GM12878 (cell line): Measurements from ENCODE around the gene PAPPA. TPM values are rescaled to one million over a fixed set of nuclear protein-coding genes. Genes with fewer than 3 reads are reported as not detected.

Experiments used
- ATAC-seq: fragments of 200-7000 bp; cut with Tn5 transposase; 3 replicates; pipeline ENCODE4 v1.9.1; 2020; ENCODE audit warnings: mild to moderate bottlenecking, moderate library complexity
- BruUV-seq: library from RNA; stranded (reverse); fragments of 400-500 nt; replicated peaks from 2 replicates; lab custom pipeline; 2021; lab: Mats Ljungman, UMichigan
- CTCF ChIA-PET: fragments of 300-600 bp; sonication (Branson Sonifier 250); formaldehyde crosslinking; extraction: SDS; loops from one replicate; lab custom pipeline; 2021; ENCODE audit warnings: inconsistent platforms; lab: Yijun Ruan, JAX
- POLR2A ChIA-PET: fragments of 350-600 bp; formaldehyde crosslinking; extraction: SDS; loops from one replicate; lab custom pipeline; 2021; ENCODE audit warnings: inconsistent platforms; lab: Charles Lee
- RAD21 ChIA-PET: fragments of 300-600 bp; sonication (Branson Sonifier 250); formaldehyde crosslinking; loops from one replicate; lab custom pipeline; 2023; ENCODE audit warnings: antibody characterized with exemption; ENCODE audit not compliant: unreplicated experiment; lab: Charles Lee
- SMC1A ChIA-PET: fragments of 300-600 bp; sonication (Branson Sonifier 250); formaldehyde crosslinking; loops from one replicate; lab custom pipeline; 2023; ENCODE audit not compliant: unreplicated experiment, uncharacterized antibody; lab: Charles Lee
- DNase-seq: peaks from one replicate; pipeline ENCODE4 v3.0.0-alpha.2; 2011; ENCODE audit warnings: low read depth, low spot score
- FAIRE-seq: peaks from 3 replicates; lab custom pipeline; 2011; peaks lifted over from hg19 to GRCh38; lab: Jason Lieb, UNC
- H2AFZ ChIP-seq: 2 replicates; pipeline ENCODE4 v1.6.0; 2011; ENCODE audit warnings: low read depth, low read length, control low read depth; ENCODE audit not compliant: control insufficient read depth
- H3K27ac ChIP-seq: 2 replicates; pipeline ENCODE4 v1.5.1; 2011; ENCODE audit warnings: control low read depth; ENCODE audit not compliant: control insufficient read depth, insufficient read depth
- H3K27me3 ChIP-seq, 2 experiments: replicated peaks in 1 of 2; 2 replicates each; pipeline versions ENCODE4 v1.6.0 to v1.6.1; 2011; ENCODE audit warnings: low read length in 1 of 2; ENCODE audit not compliant: control insufficient read depth in 2 of 2, insufficient read depth in 2 of 2
- H3K36me3 ChIP-seq, 2 experiments: 2 replicates each; pipeline ENCODE4 v1.5.1; 2011; ENCODE audit warnings: low read length in 1 of 2; ENCODE audit not compliant: control insufficient read depth in 2 of 2, insufficient read depth in 2 of 2
- H3K4me1 ChIP-seq: 2 replicates; pipeline ENCODE4 v1.6.1; 2011; ENCODE audit warnings: mild to moderate bottlenecking, low read length, moderate library complexity, mixed read lengths; ENCODE audit not compliant: control insufficient read depth, insufficient read depth
- H3K4me2 ChIP-seq: 2 replicates; pipeline ENCODE4 v1.6.0; 2011; ENCODE audit warnings: control low read depth; ENCODE audit not compliant: control insufficient read depth, insufficient read depth
- H3K4me3 ChIP-seq: fragments of 200-600 bp; sonication (generic); 2 replicates; pipeline ENCODE4 v1.5.1; 2016
- H3K79me2 ChIP-seq: 2 replicates; pipeline ENCODE4 v1.6.0; 2011; ENCODE audit warnings: low read length; ENCODE audit not compliant: control insufficient read depth, insufficient read depth
- H3K9ac ChIP-seq: 2 replicates; pipeline ENCODE4 v1.8.0; 2011; ENCODE audit warnings: low read length, control low read depth, mixed read lengths; ENCODE audit not compliant: control insufficient read depth, insufficient read depth
- H3K9me3 ChIP-seq: replicated peaks from 3 replicates; pipeline ENCODE4 v1.5.1; 2011; ENCODE audit warnings: mild to moderate bottlenecking, low read length; ENCODE audit not compliant: control insufficient read depth, insufficient read depth
- H4K20me1 ChIP-seq: 2 replicates; pipeline ENCODE4 v1.6.0; 2011; ENCODE audit not compliant: control insufficient read depth, insufficient read depth
- BCL3 ChIP-seq: IDR thresholded peaks from 2 replicates; pipeline ENCODE4 v1.6.1; 2011; ENCODE audit warnings: borderline replicate concordance, low read depth, mild to moderate bottlenecking, moderate library complexity, low read length; ENCODE audit not compliant: insufficient read depth, poor library complexity, severe bottlenecking
- BHLHE40 ChIP-seq, 2 experiments: fragments of 450-650 bp in 1 of 2; IDR thresholded peaks; 2 replicates each; pipeline ENCODE4 v1.6.1; 2011 to 2017; ENCODE audit warnings: low read depth in 2 of 2, borderline replicate concordance in 1 of 2, improper control_type of control experiment in 1 of 2, low read length in 1 of 2, mild to moderate bottlenecking in 1 of 2
- BMI1 ChIP-seq: fragments of 450-650 bp; IDR thresholded peaks from 2 replicates; pipeline ENCODE4 v1.6.1; 2016; ENCODE audit warnings: mild to moderate bottlenecking, moderate library complexity, borderline replicate concordance
- CBX3 ChIP-seq: fragments of 200-600 bp; sonication (generic); IDR thresholded peaks from 2 replicates; pipeline ENCODE4 v1.6.1; 2016; ENCODE audit warnings: low read depth, borderline replicate concordance
- EGR1 ChIP-seq, 2 experiments: IDR thresholded peaks; 1 replicate in 1 of 2; 2 replicates in 1 of 2; pipeline ENCODE4 v1.6.1; 2011 to 2012; ENCODE audit warnings: low read depth in 2 of 2, low read length in 2 of 2, borderline replicate concordance in 1 of 2, mild to moderate bottlenecking in 1 of 2, moderate library complexity in 1 of 2
- KDM1A ChIP-seq: fragments of 200-600 bp; sonication (generic); IDR thresholded peaks from 2 replicates; pipeline ENCODE4 v1.6.1; 2016; ENCODE audit warnings: borderline replicate concordance
- NBN ChIP-seq: fragments of 450-650 bp; IDR thresholded peaks from 2 replicates; pipeline ENCODE4 v1.6.1; 2016
- NFXL1 ChIP-seq: fragments of 450-650 bp; IDR thresholded peaks from 2 replicates; pipeline ENCODE4 v1.6.1; 2017; ENCODE audit warnings: antibody characterized with exemption, mild to moderate bottlenecking, borderline replicate concordance
- NR2C1 ChIP-seq: fragments of 450-650 bp; IDR thresholded peaks from 2 replicates; pipeline ENCODE4 v1.6.1; 2017; ENCODE audit warnings: antibody characterized with exemption, mild to moderate bottlenecking, moderate library complexity
- NR2C2 ChIP-seq: IDR thresholded peaks from 2 replicates; pipeline ENCODE4 v1.6.1; 2011; ENCODE audit warnings: borderline replicate concordance, low read depth; ENCODE audit not compliant: control insufficient read depth, insufficient read length
- RAD51 ChIP-seq: fragments of 450-650 bp; IDR thresholded peaks from 2 replicates; pipeline ENCODE4 v1.6.1; 2016; ENCODE audit warnings: moderate library complexity, mild to moderate bottlenecking, inconsistent platforms
- SMC3 ChIP-seq: IDR thresholded peaks from 2 replicates; pipeline ENCODE4 v1.6.1; 2011; ENCODE audit warnings: low read length, improper control_type of control experiment, borderline replicate concordance
- SRF ChIP-seq, 2 experiments: IDR thresholded peaks; 2 replicates each; pipeline ENCODE4 v1.6.1; 2011; ENCODE audit warnings: low read depth in 2 of 2, low read length in 2 of 2, mild to moderate bottlenecking in 1 of 2, moderate library complexity in 1 of 2
- TBL1XR1 ChIP-seq: IDR thresholded peaks from 2 replicates; pipeline ENCODE4 v1.6.1; 2012; ENCODE audit warnings: low read depth, low read length, improper control_type of control experiment
- ZNF207 ChIP-seq: fragments of 450-650 bp; IDR thresholded peaks from 2 replicates; pipeline ENCODE4 v1.6.1; 2014; ENCODE audit warnings: antibody characterized with exemption, mild to moderate bottlenecking, borderline replicate concordance
- ZNF274 ChIP-seq: IDR thresholded peaks from one replicate; pipeline ENCODE4 v1.8.0; 2011; ENCODE audit not compliant: insufficient read length, insufficient read depth
- ZNF622 ChIP-seq: fragments of 450-650 bp; IDR thresholded peaks from 2 replicates; pipeline ENCODE4 v1.6.1; 2017; ENCODE audit warnings: mild to moderate bottlenecking, inconsistent platforms
- WGBS: methylation state at CpG from one replicate; pipeline ENCODE4 v1.1.6; 2016; ENCODE audit warnings: low lambda C conversion rate; ENCODE audit not compliant: insufficient replicate concordance, insufficient coverage; ENCODE audit errors: missing lambda C conversion rate; 5-methylcytosine and 5-hydroxymethylcytosine counted together
- in situ Hi-C: fragments of 300-500 bp; cut with MboI; formaldehyde crosslinking; loops from 9 replicates; pipeline ENCODE4 v1.14.3; 2018; ENCODE audit warnings: mixed read lengths
- intact Hi-C: fragments of 100-400 bp; cut with micrococcal nuclease; formaldehyde crosslinking; loops from one replicate; pipeline ENCODE4 v1.14.2; 2022; ENCODE audit not compliant: unreplicated experiment
- polyA plus RNA-seq, 11 experiments: library from polyadenylated mRNA; depleted of rRNA in 4 of 11; unstranded in 6 of 11; stranded (reverse) in 5 of 11; fragments of >200 nt; fragmentation: Nextera tagmentation in 4 of 11; fragmentation: Illumina TruSeq in 1 of 11; extraction: Ambion mirVana in 4 of 11; extraction: Trizol in 1 of 11; gene quantifications; 1 replicate in 1 of 11; 2 replicates in 10 of 11; pipeline versions ENCODE4 v1.2.1 to v1.2.3, GENCODE V29; 2011 to 2016; ENCODE audit warnings: inconsistent platforms in 2 of 11, missing spikeins in 2 of 11, low read depth in 1 of 11
- total RNA-seq, 4 experiments: library from RNA; depleted of rRNA in 3 of 4; stranded (reverse); fragments of >200 nt in 3 of 4; fragmentation: Illumina TruSeq in 1 of 4; extraction: Trizol in 1 of 4; gene quantifications; 2 replicates each; pipeline versions ENCODE4 v1.2.1 to v1.2.3, GENCODE V29; 2013 to 2021

The PAPPA gene
- total and polyA plus RNA-seq, 10 of the 15 experiments (the other 5 are each of a cell fraction or from before 2014, with no cell fraction given), result under 0.01 to 0.19 (median 0.02) TPM; not detected in 4

- RAD21 ChIA-PET, result interaction anchor here (0.6 kb wide), 1 partner anchor 121 kb away, joined by 3 read pairs; no protein-coding TSS in a partner anchor
- Histone ChIP-seq H4K20me1 (no peaks in the 10 kb centered on the region), H3K4me1 (peaks cover 9% of the 10 kb centered on the region), H3K4me3 (no peak overlapping the region), H3K79me2 (no peaks in the 10 kb centered on the region), H3K9ac (no peak overlapping the region), H3K36me3 (no peaks in the 10 kb centered on the region), H2AFZ (no peak overlapping the region), H3K4me2 (no peak overlapping the region), H3K27ac (no peak overlapping the region), H3K9me3 (no peaks in the 10 kb centered on the region), H3K27me3 (no peaks in the 10 kb centered on the region)
- CTCF ChIA-PET, result no interaction called here
- SMC1A ChIA-PET, result no interaction called here
- BruUV-seq, result no TSS peak
- TF ChIP-seq KDM1A, result no peak
- no peak for TF ChIP-seq NBN
- TF ChIP-seq ZNF207, result no peak
- no peak for TF ChIP-seq CBX3
- no peak for TF ChIP-seq TBL1XR1
- TF ChIP-seq NFXL1, result no peak
- no peak for TF ChIP-seq SMC3
- no peak for TF ChIP-seq SRF (IDR thresholded peaks at IDR 0.05; ENCODE audit: low read depth in 2 of 2, low read length in 2 of 2)
- no peak for TF ChIP-seq BHLHE40 (IDR thresholded peaks at IDR 0.05; ENCODE audit: borderline replicate concordance in 1 of 2, low read depth in 2 of 2, low read length in 1 of 2)
- no peak for TF ChIP-seq NR2C1
- TF ChIP-seq BCL3, result no peak
- TF ChIP-seq RAD51, result no peak
- TF ChIP-seq EGR1 (IDR thresholded peaks at IDR 0.05; ENCODE audit: borderline replicate concordance in 1 of 2, low read depth in 2 of 2, low read length in 2 of 2), result no peak
- no peak for TF ChIP-seq ZNF622
- TF ChIP-seq BMI1, result no peak
- TF ChIP-seq ZNF274, result no peak
- TF ChIP-seq NR2C2, result no peak
- intact Hi-C loops (loop anchor here (5.0 kb wide), 1 partner anchor 52 kb away; no protein-coding TSS in a partner anchor), in situ Hi-C loops (no loop called here)
- 6% methylated on average over 1 of the region's 1 CpG for WGBS
- peak; percentile 34 for ATAC-seq
- POLR2A ChIA-PET, result no interaction called here
- no peak for FAIRE-seq
- DNase-seq, result no peak
Observed at GRCh38 chr9:116389541-116390302, 236.1 kb downstream of the PAPPA start.
